H1 (cell line): ENCODE results near the gene TAS2R1. TPM values are rescaled to one million over a fixed set of nuclear protein-coding genes. Genes with fewer than 3 reads are reported as not detected.

Experiments
- ATF2 ChIP-seq: IDR thresholded peaks from 2 replicates; pipeline ENCODE4 v1.6.1; 2012; ENCODE audit warnings: low read length, inconsistent platforms
- EGR1 ChIP-seq: IDR thresholded peaks from 2 replicates; pipeline ENCODE4 v1.6.1; 2011; ENCODE audit warnings: low read depth, low read length, borderline replicate concordance
- FOSL1 ChIP-seq: IDR thresholded peaks from 2 replicates; pipeline ENCODE4 v1.6.1; 2011; ENCODE audit warnings: mild to moderate bottlenecking, low read depth, low read length, moderate library complexity; ENCODE audit not compliant: insufficient read depth
- HDAC6 ChIP-seq: IDR thresholded peaks from one replicate; pipeline ENCODE4 v1.7.1; 2012; ENCODE audit warnings: low read depth, mild to moderate bottlenecking, inconsistent platforms, low read length, moderate library complexity
- RBBP5 ChIP-seq: IDR thresholded peaks from 2 replicates; pipeline ENCODE4 v1.7.1; 2012; ENCODE audit warnings: low read depth, mild to moderate bottlenecking, inconsistent platforms, low read length, moderate library complexity, borderline replicate concordance
- RXRA ChIP-seq: IDR thresholded peaks from 2 replicates; pipeline ENCODE4 v1.6.1; 2011; ENCODE audit warnings: low read depth, mild to moderate bottlenecking, low read length, moderate library complexity; ENCODE audit not compliant: insufficient read depth
- YY1 ChIP-seq: IDR thresholded peaks from 2 replicates; pipeline ENCODE4 v1.6.1; 2011; ENCODE audit warnings: low read depth, mild to moderate bottlenecking, low read length
- polyA plus RNA-seq, 7 experiments: library from polyadenylated mRNA; depleted of rRNA in 3 of 7; stranded (reverse) in 5 of 7; unstranded in 2 of 7; fragments of >200 nt in 5 of 7; fragments of 200-250 nt in 2 of 7; gene quantifications; 1 replicate in 5 of 7; 2 replicates in 1 of 7; 4 replicates in 1 of 7; pipeline versions ENCODE4 v1.2.1 to v1.2.3, GENCODE V29; 2011 to 2013; ENCODE audit warnings: missing spikeins in 2 of 7, mixed read lengths in 2 of 7
- total RNA-seq: library from RNA; stranded (reverse); fragmentation: NEBNext Ultra II Directional; extraction: Animal tissue kit (Norgen Biotek cat#: 25700); gene quantifications from 2 replicates; pipeline ENCODE4 v1.2.1, GENCODE V29; 2021

The TAS2R1 gene
- total and polyA plus RNA-seq, 2 of the 8 experiments (the other 6 are each of a cell fraction or from before 2014, with no cell fraction given) = not detected

GRCh38 chr5:9589049-9589835, 40.9 kb downstream of the TAS2R1 start (continued):
- TF ChIP-seq RBBP5 = no peak
- TF ChIP-seq YY1 = no peak
- no peak for TF ChIP-seq ATF2
- TF ChIP-seq FOSL1 = no peak
- no peak for TF ChIP-seq HDAC6
- TF ChIP-seq RXRA = no peak
- TF ChIP-seq EGR1 = no peak
